Loucy (cell line): ENCODE data around the gene DAG1.

Source experiments
- H2AFZ ChIP-seq: fragments of 200-600 bp; sonication (generic); 2 replicates; pipeline ENCODE4 v1.6.0; 2016; ENCODE audit warnings: antibody characterized with exemption, mild to moderate bottlenecking, low read length, moderate library complexity
- H3F3A ChIP-seq: fragments of 200-600 bp; 2 replicates; pipeline ENCODE4 v1.6.0; 2016; ENCODE audit warnings: antibody characterized with exemption, low read depth, mild to moderate bottlenecking
- H3K27me3 ChIP-seq: fragments of 200-600 bp; sonication (generic); 2 replicates; pipeline ENCODE4 v1.6.1; 2014; ENCODE audit warnings: low read length, mild to moderate bottlenecking; ENCODE audit not compliant: insufficient read depth, poor library complexity, severe bottlenecking
- H3K36me3 ChIP-seq: fragments of 200-600 bp; sonication (generic); 2 replicates; pipeline ENCODE4 v1.6.1; 2016; ENCODE audit warnings: low read length; ENCODE audit not compliant: insufficient read depth
- H3K4me1 ChIP-seq: fragments of 200-600 bp; sonication (generic); 2 replicates; pipeline ENCODE4 v1.5.1; 2014; ENCODE audit warnings: low read length, mild to moderate bottlenecking; ENCODE audit not compliant: insufficient read depth, poor library complexity, severe bottlenecking
- H3K4me2 ChIP-seq: fragments of 200-600 bp; sonication (generic); 2 replicates; pipeline ENCODE4 v1.6.0; 2014; ENCODE audit warnings: antibody characterized with exemption, low read length, low read depth, mild to moderate bottlenecking; ENCODE audit not compliant: poor library complexity, severe bottlenecking
- H3K4me3 ChIP-seq: fragments of 200-600 bp; sonication (generic); 2 replicates; pipeline ENCODE4 v1.5.1; 2014; ENCODE audit warnings: low read length, mild to moderate bottlenecking, mixed read lengths; ENCODE audit not compliant: poor library complexity, severe bottlenecking
- H3K79me2 ChIP-seq: fragments of 200-600 bp; sonication (generic); 2 replicates; pipeline ENCODE4 v1.6.1; 2014; ENCODE audit warnings: low read length; ENCODE audit not compliant: insufficient read depth
- H3K9ac ChIP-seq: fragments of 200-600 bp; sonication (generic); 2 replicates; pipeline ENCODE4 v1.6.0; 2014; ENCODE audit warnings: mild to moderate bottlenecking, low read depth, low read length, moderate library complexity; ENCODE audit not compliant: poor library complexity, severe bottlenecking
- H3K9me2 ChIP-seq: fragments of 200-600 bp; sonication (generic); replicated peaks from 2 replicates; pipeline ENCODE4 v1.6.1; 2016; ENCODE audit warnings: low read depth, low read length, mixed read lengths
- H3K9me3 ChIP-seq: fragments of 200-600 bp; sonication (generic); 2 replicates; pipeline ENCODE4 v1.6.1; 2014; ENCODE audit warnings: mild to moderate bottlenecking, antibody characterized with exemption, low read length, low read depth; ENCODE audit not compliant: insufficient read depth
- H4K20me1 ChIP-seq: fragments of 200-600 bp; sonication (generic); 2 replicates; pipeline ENCODE4 v1.6.0; 2014; ENCODE audit warnings: antibody characterized with exemption, low read length, mild to moderate bottlenecking; ENCODE audit not compliant: insufficient read depth, poor library complexity, severe bottlenecking
- CTCF ChIP-seq: fragments of 200-600 bp; sonication (generic); conservative IDR thresholded peaks from 2 replicates; pipeline ENCODE4 v1.5.1; 2014; ENCODE audit warnings: mild to moderate bottlenecking, antibody characterized with exemption, low read length
- EZH2phosphoT487 ChIP-seq: fragments of 200-600 bp; IDR thresholded peaks from 2 replicates; pipeline ENCODE4 v1.6.1; 2018; ENCODE audit warnings: antibody characterized with exemption, mild to moderate bottlenecking, moderate library complexity, borderline replicate concordance

DAG1 gene

GRCh38 chr3:49530701-49531100 lies 60.6 kb downstream of the DAG1 start:
- Histone ChIP-seq H3F3A (no peaks in the 10 kb centered on the region), H3K27me3 (no peaks in the 10 kb centered on the region), H3K9me3 (no peaks in the 10 kb centered on the region), H3K4me2 (no peak overlapping the region), H3K36me3 (peaks cover 22% of the 10 kb centered on the region; the same call in 1 of the 2 replicates), H3K9ac (no peak overlapping the region), H3K79me2 (no peaks in the 10 kb centered on the region), H2AFZ (no peak overlapping the region), H3K9me2 (no peaks in the 10 kb centered on the region), H4K20me1 (no peaks in the 10 kb centered on the region), H3K4me3 (no peak overlapping the region), H3K4me1 (no peaks in the 10 kb centered on the region)
- no peak for TF ChIP-seq EZH2phosphoT487
- no peak for TF ChIP-seq CTCF

- Histone ChIP-seq H3K4me2 (no peak overlapping the region), H3K9ac (no peak overlapping the region), H4K20me1 (no peaks in the 10 kb centered on the region), H2AFZ (no peak overlapping the region), H3F3A (no peaks in the 10 kb centered on the region), H3K36me3 (peaks cover 22% of the 10 kb centered on the region; the same call in 1 of the 2 replicates), H3K79me2 (no peaks in the 10 kb centered on the region), H3K27me3 (no peaks in the 10 kb centered on the region), H3K4me1 (no peaks in the 10 kb centered on the region), H3K9me2 (no peaks in the 10 kb centered on the region), H3K4me3 (no peak overlapping the region), H3K9me3 (no peaks in the 10 kb centered on the region)
- TF ChIP-seq EZH2phosphoT487 (no peak), CTCF (no peak)
These were observed 61.2 kb downstream of the DAG1 start for GRCh38 chr3:49531218-49531617.

- Histone ChIP-seq H3K9me3 (no peaks in the 10 kb centered on the region), H4K20me1 (no peaks in the 10 kb centered on the region), H2AFZ (no peak overlapping the region), H3K36me3 (peaks cover 22% of the 10 kb centered on the region; the same call in 1 of the 2 replicates), H3K27me3 (no peaks in the 10 kb centered on the region), H3K4me3 (no peak overlapping the region), H3K9me2 (no peaks in the 10 kb centered on the region), H3K4me2 (no peak overlapping the region), H3K79me2 (no peaks in the 10 kb centered on the region), H3K4me1 (no peaks in the 10 kb centered on the region), H3K9ac (no peak overlapping the region), H3F3A (no peaks in the 10 kb centered on the region)
- TF ChIP-seq CTCF (no peak), EZH2phosphoT487 (no peak)
These were observed 61.6 kb downstream of the DAG1 start for GRCh38 chr3:49531715-49532114.
